H9 (cell line): ENCODE measurements around the gene FBL. TPM values are rescaled to one million over a fixed set of nuclear protein-coding genes. Genes with fewer than 3 reads are reported as not detected.

Experiments
- DNase-seq: peaks from one replicate; pipeline ENCODE4 v3.0.0-alpha.2; 2017
- H2AFZ ChIP-seq: one replicate; pipeline ENCODE4 v1.6.1; 2013; ENCODE audit warnings: mild to moderate bottlenecking, low read length, control low read depth, moderate library complexity
- H2AK5ac ChIP-seq: 2 replicates; pipeline ENCODE4 v1.6.1; 2013; ENCODE audit warnings: low read length, control low read depth, mixed read lengths; ENCODE audit not compliant: insufficient read length
- H2BK120ac ChIP-seq: one replicate; pipeline ENCODE4 v1.6.1; 2013; ENCODE audit warnings: low read depth, mild to moderate bottlenecking, low read length, control low read depth, inconsistent platforms; ENCODE audit not compliant: poor library complexity, severe bottlenecking
- H2BK12ac ChIP-seq: 2 replicates; pipeline ENCODE4 v1.6.1; 2013; ENCODE audit warnings: low read length, control low read depth, mixed read lengths, low read depth; ENCODE audit not compliant: insufficient read length
- H2BK15ac ChIP-seq: 2 replicates; pipeline ENCODE4 v1.6.1; 2013; ENCODE audit warnings: low read depth, low read length, control low read depth
- H2BK20ac ChIP-seq: one replicate; pipeline ENCODE4 v1.6.1; 2013; ENCODE audit warnings: low read depth, mild to moderate bottlenecking, low read length, control low read depth, inconsistent platforms; ENCODE audit not compliant: poor library complexity, severe bottlenecking
- H2BK5ac ChIP-seq: 2 replicates; pipeline ENCODE4 v1.6.1; 2013; ENCODE audit warnings: low read length, control low read depth, mixed read lengths; ENCODE audit not compliant: insufficient read length
- H3K14ac ChIP-seq: 2 replicates; pipeline ENCODE4 v1.6.1; 2013; ENCODE audit warnings: low read length, control low read depth; ENCODE audit not compliant: insufficient read depth
- H3K18ac ChIP-seq: 2 replicates; pipeline ENCODE4 v1.6.1; 2013; ENCODE audit warnings: low read depth, mild to moderate bottlenecking, mixed read lengths, low read length, control low read depth; ENCODE audit not compliant: insufficient read length
- H3K23ac ChIP-seq: 2 replicates; pipeline ENCODE4 v1.6.1; 2013; ENCODE audit warnings: low read length, control low read depth, mixed read lengths, low read depth; ENCODE audit not compliant: insufficient read length
- H3K23me2 ChIP-seq: 2 replicates; pipeline ENCODE4 v1.6.1; 2013; ENCODE audit warnings: low read depth, mild to moderate bottlenecking, mixed read lengths, low read length, control low read depth; ENCODE audit not compliant: insufficient read length, poor library complexity, severe bottlenecking
- H3K27ac ChIP-seq: 2 replicates; pipeline ENCODE4 v1.5.1; 2013; ENCODE audit warnings: low read length, control low read depth, mixed read lengths, low read depth; ENCODE audit not compliant: insufficient read length
- H3K27me3 ChIP-seq: 2 replicates; pipeline ENCODE4 v1.6.1; 2013; ENCODE audit warnings: low read length, control low read depth, inconsistent platforms; ENCODE audit not compliant: insufficient read depth
- H3K4ac ChIP-seq: 2 replicates; pipeline ENCODE4 v1.6.1; 2013; ENCODE audit warnings: low read depth, mild to moderate bottlenecking, control low read depth, inconsistent platforms, low read length, moderate library complexity
- H3K4me1 ChIP-seq: 2 replicates; pipeline ENCODE4 v1.6.1; 2013; ENCODE audit warnings: low read length, control low read depth, inconsistent platforms; ENCODE audit not compliant: insufficient read depth
- H3K4me2 ChIP-seq: 2 replicates; pipeline ENCODE4 v1.6.1; 2013; ENCODE audit warnings: low read length, control low read depth, mixed read lengths; ENCODE audit not compliant: insufficient read length, insufficient read depth
- H3K56ac ChIP-seq: 2 replicates; pipeline ENCODE4 v1.6.1; 2013; ENCODE audit warnings: low read depth, mild to moderate bottlenecking, mixed read lengths, low read length, control low read depth; ENCODE audit not compliant: insufficient read length
- H3K79me1 ChIP-seq: 2 replicates; pipeline ENCODE4 v1.6.1; 2013; ENCODE audit warnings: low read depth, mild to moderate bottlenecking, moderate library complexity, low read length, control low read depth, inconsistent platforms; ENCODE audit not compliant: insufficient read depth, poor library complexity, severe bottlenecking
- H3K79me2 ChIP-seq: 2 replicates; pipeline ENCODE4 v1.6.1; 2013; ENCODE audit warnings: low read length, control low read depth, inconsistent platforms; ENCODE audit not compliant: insufficient read depth
- H3K9ac ChIP-seq: 2 replicates; pipeline ENCODE4 v1.6.1; 2013; ENCODE audit warnings: low read length, control low read depth, mixed read lengths; ENCODE audit not compliant: insufficient read length; ENCODE audit errors: extremely low read depth
- H3K9me3 ChIP-seq: one replicate; pipeline ENCODE4 v1.6.1; 2013; ENCODE audit warnings: low read depth, low read length, inconsistent platforms; ENCODE audit not compliant: control insufficient read depth
- H3T11ph ChIP-seq: one replicate; pipeline ENCODE4 v1.6.1; 2013; ENCODE audit warnings: mild to moderate bottlenecking, low read length, control low read depth, inconsistent platforms
- H4K20me1 ChIP-seq: one replicate; pipeline ENCODE4 v1.6.1; 2013; ENCODE audit not compliant: control insufficient read depth, insufficient read length, insufficient read depth
- H4K5ac ChIP-seq: 2 replicates; pipeline ENCODE4 v1.6.1; 2013; ENCODE audit warnings: low read depth, mild to moderate bottlenecking, mixed read lengths, low read length, control low read depth; ENCODE audit not compliant: insufficient read length
- H4K8ac ChIP-seq: replicated peaks from 2 replicates; pipeline ENCODE4 v1.6.1; 2013; ENCODE audit warnings: low read length, control low read depth, mixed read lengths, low read depth; ENCODE audit not compliant: insufficient read length
- H4K91ac ChIP-seq: 2 replicates; pipeline ENCODE4 v1.6.1; 2013; ENCODE audit warnings: low read depth, mild to moderate bottlenecking, moderate library complexity, mixed read lengths, low read length, control low read depth; ENCODE audit not compliant: insufficient read length
- H3K27ac Mint-ChIP-seq, 3 experiments: 2 replicates in 2 of 3; 3 replicates in 1 of 3; pipeline ENCODE4 v1.8.0; 2020 to 2021; ENCODE audit warnings: mixed read lengths in 3 of 3, mild to moderate bottlenecking in 1 of 3, moderate library complexity in 1 of 3
- H3K27me3 Mint-ChIP-seq: 2 replicates; pipeline ENCODE4 v1.8.0; 2021; ENCODE audit warnings: low read depth, mild to moderate bottlenecking, moderate library complexity, mixed read lengths
- H3K36me3 Mint-ChIP-seq, 3 experiments: 2 replicates in 2 of 3; 3 replicates in 1 of 3; pipeline ENCODE4 v1.8.0; 2020 to 2021; ENCODE audit warnings: low read depth in 3 of 3, mixed read lengths in 3 of 3; ENCODE audit not compliant: insufficient read depth in 1 of 3
- H3K4me1 Mint-ChIP-seq, 2 experiments: 2 replicates each; pipeline ENCODE4 v1.8.0; 2020; ENCODE audit warnings: mixed read lengths in 2 of 2
- H3K4me3 Mint-ChIP-seq, 2 experiments: 2 replicates in 1 of 2; 3 replicates in 1 of 2; pipeline ENCODE4 v1.8.0; 2020 to 2021; ENCODE audit warnings: mild to moderate bottlenecking in 2 of 2, mixed read lengths in 2 of 2, moderate library complexity in 1 of 2
- H3K9me3 Mint-ChIP-seq, 2 experiments: 2 replicates in 1 of 2; 3 replicates in 1 of 2; pipeline ENCODE4 v1.8.0; 2020; ENCODE audit warnings: mild to moderate bottlenecking in 2 of 2, mixed read lengths in 2 of 2, moderate library complexity in 1 of 2
- CTCF ChIP-seq: fragments of 200-600 bp; sonication (generic); conservative IDR thresholded peaks from 3 replicates; pipeline ENCODE4 v1.8.0; 2021; ENCODE audit warnings: antibody characterized with exemption, mild to moderate bottlenecking
- WGBS: extraction: QIAGEN DNeasy Blood & Tissue Kit; methylation state at CpG from one replicate; pipeline ENCODE4 v1.1.7; 2013; ENCODE audit warnings: missing lambda C conversion rate, low lambda C conversion rate, mixed read lengths; ENCODE audit not compliant: insufficient read length; ENCODE audit errors: extremely low coverage; 5-methylcytosine and 5-hydroxymethylcytosine counted together
- total RNA-seq: library from RNA; stranded (reverse); gene quantifications from 2 replicates; pipeline ENCODE4 v1.2.1, GENCODE V29; 2021

Gene FBL
- total RNA-seq, 1 experiment from 2014 or later: 625 TPM

- Histone ChIP-seq H3K4me1 (no peaks in the 10 kb centered on the region), H3K14ac (no peak overlapping the region), H3K56ac (no peak overlapping the region), H3K27ac (no peak overlapping the region), H2BK20ac (no peak overlapping the region), H2BK5ac (no peak overlapping the region), H2BK12ac (no peak overlapping the region), H3K18ac (no peak overlapping the region), H3K23me2 (no peaks in the 10 kb centered on the region), H2BK15ac (no peak overlapping the region), H3T11ph (no peak overlapping the region), H3K23ac (no peak overlapping the region), H4K20me1 (no peaks in the 10 kb centered on the region), H2AFZ (no peak overlapping the region), H2AK5ac (no peak overlapping the region), H4K5ac (no peak overlapping the region), H4K91ac (no peak overlapping the region), H3K9me3 (no peaks in the 10 kb centered on the region), H3K9ac (no peak overlapping the region), H3K4ac (no peak overlapping the region), H3K27me3 (no peaks in the 10 kb centered on the region), H4K8ac (no peak overlapping the region), H2BK120ac (no peak overlapping the region), H3K79me1 (no peaks in the 10 kb centered on the region), H3K79me2 (no peaks in the 10 kb centered on the region), H3K4me2 (no peak overlapping the region)
- WGBS: no CpG with 5 or more reads among the region's 4 CpGs
- H3K27me3 Mint-ChIP-seq: no peaks in the 10 kb centered on the region
- TF ChIP-seq CTCF: no peak
- peaks cover 0 to 2% (median 0%) of the 10 kb centered on the region in 3 experiments; a peak in 1 of 7 replicates for H3K36me3 Mint-ChIP-seq
- H3K9me3 Mint-ChIP-seq: no peaks in the 10 kb centered on the region
- H3K27ac Mint-ChIP-seq: no peak overlapping the region
- DNase-seq: no peak
- no peak overlapping the region for H3K4me3 Mint-ChIP-seq
- no peaks in the 10 kb centered on the region for H3K4me1 Mint-ChIP-seq
Observed at GRCh38 chr19:39811064-39811463, 35.1 kb downstream of the FBL start.
